Testis (tissue), 3 donors: ENCODE results near the gene NAALADL1. TPM values are rescaled to one million over a fixed set of nuclear protein-coding genes. Genes with fewer than 3 reads are reported as not detected.

Experiments used
- DNase-seq: peaks from one replicate; pipeline ENCODE4 v3.0.0-alpha.2; 2019
- H3K27ac ChIP-seq, 2 donors: fragments of 200-600 bp; sonication (generic); one replicate each; pipeline ENCODE4 v1.5.1; 2019
- H3K27me3 ChIP-seq: fragments of 200-600 bp; sonication (generic); one replicate; pipeline ENCODE4 v1.5.1; 2019
- H3K36me3 ChIP-seq: fragments of 200-600 bp; sonication (generic); one replicate; pipeline ENCODE4 v1.5.1; 2017; ENCODE audit warnings: low read depth; ENCODE audit errors: missing control alignments
- H3K4me1 ChIP-seq: fragments of 200-600 bp; sonication (generic); one replicate; pipeline ENCODE4 v1.5.1; 2019
- H3K4me3 ChIP-seq, 2 donors: fragments of 200-600 bp; sonication (generic); one replicate each; pipeline ENCODE4 v1.5.1; 2017 to 2019
- H3K9me3 ChIP-seq: fragments of 200-600 bp; sonication (generic); one replicate; pipeline ENCODE4 v1.5.1; 2017
- POLR2A ChIP-seq: fragments of 450-650 bp; IDR thresholded peaks from one replicate; pipeline ENCODE4 v1.6.1; 2017; ENCODE audit warnings: antibody characterized with exemption, mild to moderate bottlenecking, moderate library complexity
- WGBS, 2 donors: methylation state at CpG; one replicate each; pipeline ENCODE4 v1.1.5; 2018; 5-methylcytosine and 5-hydroxymethylcytosine counted together
- intact Hi-C: fragments of 100-400 bp; cut with DNase I; formaldehyde crosslinking; loops from one replicate; pipeline ENCODE4 v1.15.1; 2023; ENCODE audit warnings: low total_unique reads
- polyA plus RNA-seq: library from polyadenylated mRNA; stranded (reverse); fragments of 350-450 nt; fragmentation: Illumina TruSeq; extraction: RNeasy Lipid Tissue Mini Kit (QIAGEN cat#74804); gene quantifications from one replicate; pipeline ENCODE4 v1.2.3, GENCODE V29; 2014; ENCODE audit warnings: low read depth, low replicate concordance; ENCODE audit not compliant: insufficient read depth
- total RNA-seq, 2 donors: library from RNA; depleted of rRNA; stranded (reverse); fragments of >200 nt; gene quantifications; one replicate each; pipeline ENCODE4 v1.2.3, GENCODE V29; 2016
- TF ChIP-seq, protein P1 (sequence below), 3 experiments: fragments of 450-650 bp in 2 of 3; fragments of 200-600 bp in 1 of 3; sonication (generic) in 1 of 3; IDR thresholded peaks; one replicate each; pipeline ENCODE4 v1.5.1; 2016 to 2019; ENCODE audit warnings: antibody characterized with exemption in 3 of 3, mild to moderate bottlenecking in 2 of 3, moderate library complexity in 1 of 3

Gene NAALADL1
- total and polyA plus RNA-seq, 3 donors from 2014 or later: 16.0 to 18.1 (median 16.5) TPM

DNA sequence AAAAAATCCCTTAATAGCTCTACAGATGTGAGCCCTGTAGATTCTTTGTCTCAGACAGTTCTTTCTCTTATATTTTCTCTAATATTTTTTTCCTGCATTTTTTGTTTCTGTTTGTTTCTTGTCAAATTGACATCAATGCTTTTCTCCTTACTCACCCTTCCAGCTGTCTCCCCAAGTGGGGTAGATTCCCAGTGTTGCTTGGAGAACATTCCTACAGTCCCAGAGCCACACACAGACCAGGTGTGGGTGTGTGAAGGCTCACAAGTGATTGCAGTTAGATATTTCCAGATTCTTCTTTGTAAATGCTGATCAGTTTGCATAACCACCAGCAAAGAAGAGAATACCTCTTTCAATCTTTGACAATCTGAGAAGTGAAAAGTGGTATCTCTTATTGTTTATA lies 45.1 kb upstream of the NAALADL1 start:
- no peaks in the 10 kb centered on the region for H3K27me3 ChIP-seq
- no peaks in the 10 kb centered on the region for H3K36me3 ChIP-seq
- no peak for TF ChIP-seq POLR2A
- TF ChIP-seq, protein P1, sequence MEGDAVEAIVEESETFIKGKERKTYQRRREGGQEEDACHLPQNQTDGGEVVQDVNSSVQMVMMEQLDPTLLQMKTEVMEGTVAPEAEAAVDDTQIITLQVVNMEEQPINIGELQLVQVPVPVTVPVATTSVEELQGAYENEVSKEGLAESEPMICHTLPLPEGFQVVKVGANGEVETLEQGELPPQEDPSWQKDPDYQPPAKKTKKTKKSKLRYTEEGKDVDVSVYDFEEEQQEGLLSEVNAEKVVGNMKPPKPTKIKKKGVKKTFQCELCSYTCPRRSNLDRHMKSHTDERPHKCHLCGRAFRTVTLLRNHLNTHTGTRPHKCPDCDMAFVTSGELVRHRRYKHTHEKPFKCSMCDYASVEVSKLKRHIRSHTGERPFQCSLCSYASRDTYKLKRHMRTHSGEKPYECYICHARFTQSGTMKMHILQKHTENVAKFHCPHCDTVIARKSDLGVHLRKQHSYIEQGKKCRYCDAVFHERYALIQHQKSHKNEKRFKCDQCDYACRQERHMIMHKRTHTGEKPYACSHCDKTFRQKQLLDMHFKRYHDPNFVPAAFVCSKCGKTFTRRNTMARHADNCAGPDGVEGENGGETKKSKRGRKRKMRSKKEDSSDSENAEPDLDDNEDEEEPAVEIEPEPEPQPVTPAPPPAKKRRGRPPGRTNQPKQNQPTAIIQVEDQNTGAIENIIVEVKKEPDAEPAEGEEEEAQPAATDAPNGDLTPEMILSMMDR (IDR thresholded peaks at IDR 0.05): no peak
- no peak for DNase-seq
- H3K4me1 ChIP-seq: peaks cover 7% of the 10 kb centered on the region
- intact Hi-C loops: no loop called here
- H3K9me3 ChIP-seq: no peaks in the 10 kb centered on the region
- H3K4me3 ChIP-seq: no peak overlapping the region
- peak overlapping the region; percentile 26 to 68 for H3K27ac ChIP-seq

GRCh38 chr11:65102142-65103095 lies 44.1 kb upstream of the NAALADL1 start:
- Histone ChIP-seq H3K4me3 (no peak overlapping the region), H3K9me3 (no peaks in the 10 kb centered on the region), H3K27me3 (no peaks in the 10 kb centered on the region), H3K4me1 (peaks cover 8% of the 10 kb centered on the region), H3K36me3 (no peaks in the 10 kb centered on the region), H3K27ac (no peak overlapping the region)
- 82 to 84% methylated on average over 8 of the region's 8 CpGs for WGBS, 2 donors
- TF ChIP-seq, protein P1 (IDR thresholded peaks at IDR 0.05): no peak
- TF ChIP-seq POLR2A: no peak
- intact Hi-C loops: no loop called here
- DNase-seq: no peak

DNA sequence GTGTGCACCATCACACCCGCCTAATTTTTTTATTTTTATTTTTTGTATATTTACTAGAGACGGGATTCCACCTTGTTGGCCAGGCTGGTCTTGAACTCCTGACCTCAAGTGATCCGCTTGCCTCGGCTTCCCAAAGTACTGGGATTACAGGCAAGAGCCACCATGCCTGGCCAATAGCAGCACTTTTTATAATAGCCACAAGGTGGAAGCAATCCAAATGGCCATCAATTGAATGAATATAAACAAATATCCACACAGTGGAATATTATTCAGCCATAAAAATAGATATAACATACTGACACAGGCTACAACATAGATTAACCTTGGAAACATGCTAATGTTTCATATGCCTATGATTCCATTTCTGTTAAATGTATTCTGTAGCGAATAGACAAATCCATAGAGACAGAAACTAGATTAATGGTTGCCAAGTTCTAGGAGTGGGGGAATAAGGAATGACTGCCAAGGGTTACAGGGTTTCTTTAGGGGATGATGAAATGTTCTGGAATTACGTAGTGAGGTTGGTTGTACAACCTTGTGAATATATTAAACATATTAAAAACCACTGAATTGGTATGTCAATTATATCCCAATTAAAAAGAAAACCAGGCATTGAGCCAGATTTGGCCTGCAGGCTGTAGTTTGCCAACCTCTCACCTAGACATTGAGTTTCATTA lies 42.5 kb upstream of the NAALADL1 start:
- Histone ChIP-seq H3K27ac (no peak overlapping the region), H3K36me3 (no peaks in the 10 kb centered on the region), H3K4me1 (peaks cover 16% of the 10 kb centered on the region), H3K27me3 (no peaks in the 10 kb centered on the region), H3K9me3 (no peaks in the 10 kb centered on the region), H3K4me3 (no peak overlapping the region)
- 91 to 95% methylated on average over 6 of the region's 6 CpGs for WGBS, 2 donors
- no peak for DNase-seq
- intact Hi-C loops: no loop called here
- TF ChIP-seq, protein P1 (IDR thresholded peaks at IDR 0.05): no peak
- TF ChIP-seq POLR2A: no peak

DNA sequence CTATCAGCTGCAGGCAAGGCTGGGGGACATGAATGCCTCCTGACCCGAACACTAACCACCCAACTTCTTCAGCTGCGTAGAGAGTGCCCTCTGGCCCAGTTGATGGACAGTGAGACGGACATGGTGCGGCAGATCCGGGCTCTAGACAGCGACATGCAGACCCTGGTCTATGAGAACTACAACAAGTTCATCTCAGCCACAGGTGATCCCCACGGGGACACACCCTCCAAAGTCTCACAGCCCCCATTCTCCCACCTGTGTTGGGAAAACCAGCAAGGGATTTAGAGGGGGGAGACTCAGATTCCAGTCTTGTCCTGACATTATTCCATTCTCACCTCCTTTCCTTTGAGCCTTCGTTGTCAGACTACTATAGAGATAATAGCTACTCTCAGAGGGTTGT lies 38.6 kb upstream of the NAALADL1 start:
- intact Hi-C loops: no loop called here
- 20 to 42% methylated on average over 6 to 8 of the region's 8 CpGs for WGBS, 2 donors

More for the DNA sequence above, 38.6 kb upstream of the NAALADL1 start:
- TF ChIP-seq POLR2A: no peak
- TF ChIP-seq, protein P1 (IDR thresholded peaks at IDR 0.05): no peak
- no peak for DNase-seq
- Histone ChIP-seq H3K27ac (peak overlapping the region; percentile 89 to 94), H3K9me3 (no peaks in the 10 kb centered on the region), H3K4me1 (peaks cover 9% of the 10 kb centered on the region), H3K36me3 (no peaks in the 10 kb centered on the region), H3K27me3 (no peaks in the 10 kb centered on the region), H3K4me3 (peak overlapping the region; percentile 69 to 99)
